ENCODE measurements around the gene EDN1. TPM values are rescaled to one million over a fixed set of nuclear protein-coding genes. Genes with fewer than 3 reads are reported as not detected.

Gene EDN1
- total RNA-seq, 3 donors from 2014 or later (not counting 1 experiment from before 2014, with no cell fraction given) = 0.63 to 1.5 (median 0.71) TPM

GRCh38 chr6:12343122-12343439 lies 52.9 kb downstream of the EDN1 start:
- H3K27ac Mint-ChIP-seq = no peak overlapping the region
- DNase-seq = no peak
- 78% methylated on average over 4 of the region's 5 CpGs for WGBS (ENCODE audit: insufficient coverage)

DNA sequence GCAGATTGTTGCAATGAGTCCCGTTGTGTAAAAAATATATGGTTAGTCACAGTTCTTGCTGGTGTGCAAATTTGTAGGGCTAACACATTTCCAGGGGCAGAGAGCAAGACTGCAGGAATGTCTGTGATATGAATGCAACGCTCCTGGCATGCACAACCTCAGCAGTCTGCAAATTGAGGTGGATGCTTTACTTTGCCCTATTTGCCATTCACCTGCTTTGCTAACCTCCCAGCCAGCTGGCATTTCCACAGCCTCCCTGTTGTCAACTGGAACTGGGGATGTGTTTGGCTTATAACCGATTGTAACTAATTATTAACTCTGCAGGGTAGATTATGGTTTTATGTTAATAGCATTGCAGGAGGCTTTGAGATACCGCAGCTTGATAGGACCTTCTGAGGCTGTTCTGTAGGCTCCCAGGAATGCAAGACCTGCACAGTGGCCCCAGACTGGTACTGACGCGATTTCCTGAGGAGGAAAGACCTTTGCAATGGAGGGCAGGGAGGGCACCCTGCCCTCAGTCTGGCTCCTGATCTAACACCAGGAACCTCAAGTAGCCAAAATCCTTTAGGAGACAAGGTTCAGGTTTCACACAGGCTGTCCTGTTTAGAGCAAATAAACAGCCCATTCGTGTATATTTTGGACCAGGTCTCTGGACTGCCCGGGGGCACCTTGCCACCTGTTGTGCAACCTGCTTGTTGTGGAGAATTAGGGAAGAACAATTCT lies 53.4 kb downstream of the EDN1 start:
- intact Hi-C loops (cut with micrococcal nuclease) = no loop called here
- 83% methylated on average over 8 of the region's 8 CpGs for WGBS (ENCODE audit: insufficient coverage)
- H3K36me3 ChIP-seq (ENCODE audit: control insufficient read depth, insufficient read depth, low read length) = no peaks in the 10 kb centered on the region
- H3K36me3 Mint-ChIP-seq = no peaks in the 10 kb centered on the region
- no peak overlapping the region for H3K27ac ChIP-seq (ENCODE audit: low read length)
- H3K4me3 ChIP-seq (ENCODE audit: low read length) = no peak overlapping the region
- H3K9me3 ChIP-seq (ENCODE audit: control insufficient read depth, insufficient read depth, low read length) = no peaks in the 10 kb centered on the region
- no peak overlapping the region for H3K27ac Mint-ChIP-seq
- H3K4me1 Mint-ChIP-seq = no peaks in the 10 kb centered on the region
- ATAC-seq = no peak
- no peaks in the 10 kb centered on the region for H3K9me3 Mint-ChIP-seq
- no peaks in the 10 kb centered on the region for H3K27me3 ChIP-seq (ENCODE audit: control insufficient read depth, insufficient read depth, low read length)
- no peak for DNase-seq
- TF ChIP-seq CTCF (IDR thresholded peaks at IDR 0.05) = no peak
- peaks cover 0 to 3% of the 10 kb centered on the region in 2 donors for H3K27me3 Mint-ChIP-seq (ENCODE audit: low read depth in 2 of 2)
- no peaks in the 10 kb centered on the region for H3K4me1 ChIP-seq (ENCODE audit: control insufficient read depth, insufficient read depth, low read length)
- H3K4me3 Mint-ChIP-seq = no peak overlapping the region

More at GRCh38 chr6:12343122-12343439, 52.9 kb downstream of the EDN1 start:
- no peaks in the 10 kb centered on the region for H3K9me3 Mint-ChIP-seq
- Histone ChIP-seq H3K27me3 (ENCODE audit: control insufficient read depth, insufficient read depth, low read length) (no peaks in the 10 kb centered on the region), H3K9me3 (ENCODE audit: control insufficient read depth, insufficient read depth, low read length) (no peaks in the 10 kb centered on the region), H3K4me3 (ENCODE audit: low read length) (no peak overlapping the region), H3K4me1 (ENCODE audit: control insufficient read depth, insufficient read depth, low read length) (no peaks in the 10 kb centered on the region), H3K27ac (ENCODE audit: low read length) (no peak overlapping the region), H3K36me3 (ENCODE audit: control insufficient read depth, insufficient read depth, low read length) (no peaks in the 10 kb centered on the region)
- H3K4me3 Mint-ChIP-seq = no peak overlapping the region
- ATAC-seq = no peak
- H3K36me3 Mint-ChIP-seq = no peaks in the 10 kb centered on the region
- peaks cover 0 to 3% of the 10 kb centered on the region in 2 donors for H3K27me3 Mint-ChIP-seq (ENCODE audit: low read depth in 2 of 2)
- intact Hi-C loops (cut with micrococcal nuclease) = no loop called here
- TF ChIP-seq CTCF (IDR thresholded peaks at IDR 0.05) = no peak
- no peaks in the 10 kb centered on the region for H3K4me1 Mint-ChIP-seq

- 97% methylated on average over 5 of the region's 5 CpGs for WGBS (ENCODE audit: insufficient coverage)
- no peaks in the 10 kb centered on the region for H3K36me3 Mint-ChIP-seq
Observed at GRCh38 chr6:12344296-12344695, 54.1 kb downstream of the EDN1 start.

More at GRCh38 chr6:12344296-12344695, 54.1 kb downstream of the EDN1 start:
- Histone ChIP-seq H3K27me3 (ENCODE audit: control insufficient read depth, insufficient read depth, low read length) (no peaks in the 10 kb centered on the region), H3K4me1 (ENCODE audit: control insufficient read depth, insufficient read depth, low read length) (no peaks in the 10 kb centered on the region), H3K4me3 (ENCODE audit: low read length) (no peak overlapping the region), H3K27ac (ENCODE audit: low read length) (no peak overlapping the region), H3K9me3 (ENCODE audit: control insufficient read depth, insufficient read depth, low read length) (no peaks in the 10 kb centered on the region), H3K36me3 (ENCODE audit: control insufficient read depth, insufficient read depth, low read length) (no peaks in the 10 kb centered on the region)
- Mint-ChIP-seq H3K27me3 (ENCODE audit: low read depth in 2 of 2) (peaks cover 0 to 3% of the 10 kb centered on the region in 2 donors), H3K4me1 (no peaks in the 10 kb centered on the region), H3K27ac (no peak overlapping the region), H3K4me3 (no peak overlapping the region), H3K9me3 (no peaks in the 10 kb centered on the region)
- intact Hi-C loops (cut with micrococcal nuclease) = no loop called here
- no peak for TF ChIP-seq CTCF (IDR thresholded peaks at IDR 0.05)
- no peak for ATAC-seq
- DNase-seq = no peak

Measured in natural killer cell (primary cell).